HepG2 (cell line): Measurements from ENCODE around the gene SEMA3B. TPM values are rescaled to one million over a fixed set of nuclear protein-coding genes. Genes with fewer than 3 reads are reported as not detected.

Source experiments
- GATAD1 ChIP-seq: IDR thresholded peaks from 2 replicates; pipeline ENCODE4 v1.6.1; 2016; ENCODE audit warnings: missing genetic modification reagents, missing compliant biosample characterization
- NFKBIZ ChIP-seq: IDR thresholded peaks from 2 replicates; pipeline ENCODE4 v1.6.1; 2018; ENCODE audit warnings: missing genetic modification reagents, missing compliant biosample characterization
- ZBTB40 ChIP-seq, 2 experiments: fragments of 450-650 bp in 1 of 2; sonication (generic) in 1 of 2; formaldehyde crosslinking in 1 of 2; IDR thresholded peaks; 2 replicates each; pipeline versions ENCODE4 v1.6.1 to v1.8.0; 2016 to 2022; ENCODE audit warnings: antibody characterized with exemption in 1 of 2, mild to moderate bottlenecking in 1 of 2, missing genetic modification reagents in 1 of 2
- ZNF598 ChIP-seq: sonication (generic); formaldehyde crosslinking; IDR thresholded peaks from 2 replicates; pipeline ENCODE4 v1.5.1; 2020; ENCODE audit warnings: mild to moderate bottlenecking, missing genetic modification reagents, borderline replicate concordance
- ZNF609 ChIP-seq: sonication (generic); formaldehyde crosslinking; IDR thresholded peaks from 2 replicates; pipeline ENCODE4 v1.4.0; 2020; ENCODE audit warnings: mild to moderate bottlenecking, missing genetic modification reagents, borderline replicate concordance
- ZNF678 ChIP-seq: sonication (generic); formaldehyde crosslinking; IDR thresholded peaks from 2 replicates; pipeline ENCODE4 v1.4.0; 2020; ENCODE audit warnings: mild to moderate bottlenecking, missing genetic modification reagents
- polyA plus RNA-seq, 8 experiments: library from polyadenylated mRNA; depleted of rRNA in 3 of 8; stranded (reverse) in 7 of 8; unstranded in 1 of 8; fragments of >200 nt; fragmentation: Illumina TruSeq in 4 of 8; extraction: Trizol in 4 of 8; gene quantifications; 2 replicates each; pipeline versions ENCODE4 v1.2.1 to v1.2.3, GENCODE V29; 2011 to 2016; ENCODE audit warnings: low read depth in 4 of 8, missing spikeins in 1 of 8, mixed read lengths in 1 of 8; ENCODE audit not compliant: insufficient read depth in 1 of 8
- total RNA-seq, 5 experiments: library from RNA; depleted of rRNA; stranded (reverse); fragments of >200 nt; fragmentation: Illumina TruSeq; extraction: Trizol; gene quantifications; 2 replicates each; pipeline ENCODE4 v1.2.3, GENCODE V29; 2016; ENCODE audit warnings: low read depth in 1 of 5
- TF ChIP-seq, protein P1 (sequence below): sonication (generic); formaldehyde crosslinking; IDR thresholded peaks from 2 replicates; pipeline ENCODE4 v1.4.0; 2020; ENCODE audit warnings: mild to moderate bottlenecking, missing genetic modification reagents, borderline replicate concordance
- TF ChIP-seq, protein P2 (sequence below): sonication (generic); formaldehyde crosslinking; IDR thresholded peaks from 2 replicates; pipeline ENCODE4 v1.4.0; 2020; ENCODE audit warnings: missing genetic modification reagents

Gene SEMA3B
- total and polyA plus RNA-seq, 2 of the 13 experiments (the other 11 are each of a cell fraction or from before 2014, with no cell fraction given): 93.2 to 158 TPM

DNA sequence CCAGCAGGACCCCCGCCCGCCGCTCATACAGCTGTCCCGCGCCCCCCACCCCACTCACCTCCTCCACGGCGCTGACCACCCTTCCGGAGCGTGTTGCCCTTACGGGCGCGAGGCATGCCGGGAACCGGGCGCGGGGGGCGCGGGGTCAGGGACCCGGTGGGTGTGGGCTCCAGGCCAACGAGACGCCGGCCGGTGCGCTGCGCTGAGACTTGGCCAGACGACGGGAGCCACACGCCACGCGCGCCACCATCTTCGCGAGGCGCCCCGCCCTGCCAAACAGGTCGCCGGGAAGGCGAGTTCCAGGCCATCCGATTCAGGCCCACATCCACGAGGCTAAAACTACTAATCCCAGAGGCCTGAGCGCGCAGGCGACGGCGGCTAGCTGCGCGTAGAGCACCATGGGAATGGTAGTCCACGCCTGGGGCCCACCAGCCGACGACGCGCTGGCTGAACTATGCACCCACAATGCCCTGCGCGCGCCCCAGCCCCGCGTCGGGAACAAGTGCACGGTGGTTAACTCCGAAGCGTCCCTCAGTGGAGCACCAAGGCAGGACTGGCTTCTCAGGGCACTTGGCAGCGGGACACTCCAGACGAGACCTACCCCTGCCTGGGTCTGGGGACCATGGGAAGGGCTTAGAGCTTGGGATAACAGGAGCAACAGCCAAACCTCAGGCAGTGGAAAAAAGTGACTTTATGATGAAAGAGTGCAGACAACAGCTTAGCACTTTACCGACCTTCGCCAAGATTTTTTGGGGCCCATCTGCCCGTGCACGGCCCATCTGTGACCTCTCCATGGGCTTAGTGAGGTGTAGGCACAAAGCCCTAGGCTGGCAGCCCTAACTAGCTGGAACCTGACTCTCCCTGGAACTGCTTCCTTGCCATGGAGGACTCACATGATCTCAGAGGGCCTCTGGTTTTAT, 23.5 kb downstream of the SEMA3B start, which contains the start of gene IFRD2 (continued):
- TF ChIP-seq ZNF609 (CRISPR knock-in tag) (no peak), ZNF598 (0 out of 2 replicates have a peak, but pooled peaks have one; percentile 22), ZNF678 (CRISPR knock-in tag) (0 out of 2 replicates have a peak, but pooled peaks have one; percentile 38), GATAD1 (CRISPR knock-in tag) (peak; percentile 92), NFKBIZ (CRISPR knock-in tag) (0 out of 2 replicates have a peak, but pooled peaks have one; percentile 52), ZBTB40 (IDR thresholded peaks at IDR 0.05) (no peak), ZBTB40 (CRISPR knock-in tag; IDR thresholded peaks at IDR 0.05) (no peak; the same call in 1 of the 2 replicates)
- TF ChIP-seq, protein P1, sequence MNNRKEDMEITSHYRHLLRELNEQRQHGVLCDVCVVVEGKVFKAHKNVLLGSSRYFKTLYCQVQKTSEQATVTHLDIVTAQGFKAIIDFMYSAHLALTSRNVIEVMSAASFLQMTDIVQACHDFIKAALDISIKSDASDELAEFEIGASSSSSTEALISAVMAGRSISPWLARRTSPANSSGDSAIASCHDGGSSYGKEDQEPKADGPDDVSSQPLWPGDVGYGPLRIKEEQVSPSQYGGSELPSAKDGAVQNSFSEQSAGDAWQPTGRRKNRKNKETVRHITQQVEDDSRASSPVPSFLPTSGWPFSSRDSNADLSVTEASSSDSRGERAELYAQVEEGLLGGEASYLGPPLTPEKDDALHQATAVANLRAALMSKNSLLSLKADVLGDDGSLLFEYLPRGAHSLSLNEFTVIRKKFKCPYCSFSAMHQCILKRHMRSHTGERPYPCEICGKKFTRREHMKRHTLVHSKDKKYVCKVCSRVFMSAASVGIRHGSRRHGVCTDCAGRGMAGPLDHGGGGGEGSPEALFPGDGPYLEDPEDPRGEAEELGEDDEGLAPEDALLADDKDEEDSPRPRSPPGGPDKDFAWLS: no peak
- TF ChIP-seq, protein P2, sequence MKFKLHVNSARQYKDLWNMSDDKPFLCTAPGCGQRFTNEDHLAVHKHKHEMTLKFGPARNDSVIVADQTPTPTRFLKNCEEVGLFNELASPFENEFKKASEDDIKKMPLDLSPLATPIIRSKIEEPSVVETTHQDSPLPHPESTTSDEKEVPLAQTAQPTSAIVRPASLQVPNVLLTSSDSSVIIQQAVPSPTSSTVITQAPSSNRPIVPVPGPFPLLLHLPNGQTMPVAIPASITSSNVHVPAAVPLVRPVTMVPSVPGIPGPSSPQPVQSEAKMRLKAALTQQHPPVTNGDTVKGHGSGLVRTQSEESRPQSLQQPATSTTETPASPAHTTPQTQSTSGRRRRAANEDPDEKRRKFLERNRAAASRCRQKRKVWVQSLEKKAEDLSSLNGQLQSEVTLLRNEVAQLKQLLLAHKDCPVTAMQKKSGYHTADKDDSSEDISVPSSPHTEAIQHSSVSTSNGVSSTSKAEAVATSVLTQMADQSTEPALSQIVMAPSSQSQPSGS: peak; percentile 72
